Esophagus squamous epithelium (tissue), 5 donors: ENCODE results near the gene TF. TPM values are rescaled to one million over a fixed set of nuclear protein-coding genes. Genes with fewer than 3 reads are reported as not detected.

Experiments
- DNase-seq: peaks from one replicate; lab custom pipeline; 2025; lab: John Stamatoyannopoulos, UW
- H3K27ac ChIP-seq, 4 donors: fragments of 200-600 bp; sonication (generic); one replicate each; pipeline ENCODE4 v1.5.1; 2016 to 2019; ENCODE audit warnings: mild to moderate bottlenecking in 1 of 4
- H3K27me3 ChIP-seq, 4 donors: fragments of 200-600 bp; sonication (generic); 1 replicate in 3 of 4; 2 replicates in 1 of 4; pipeline versions ENCODE4 v1.5.1 to v1.6.0; 2017 to 2021; ENCODE audit warnings: antibody characterized with exemption in 1 of 4
- H3K36me3 ChIP-seq, 3 donors: fragments of 200-600 bp; sonication (generic); one replicate each; pipeline ENCODE4 v1.5.1; 2016 to 2019
- H3K4me1 ChIP-seq, 3 donors: fragments of 200-600 bp; sonication (generic); one replicate each; pipeline ENCODE4 v1.5.1; 2017 to 2019
- H3K4me3 ChIP-seq, 4 donors: fragments of 200-600 bp; sonication (generic); 1 replicate in 3 of 4; 2 replicates in 1 of 4; pipeline ENCODE4 v1.5.1; 2016 to 2019; ENCODE audit warnings: mild to moderate bottlenecking in 2 of 4, moderate library complexity in 1 of 4
- H3K9me3 ChIP-seq, 3 donors: fragments of 200-600 bp; sonication (generic); one replicate each; pipeline ENCODE4 v1.5.1; 2016 to 2019
- CTCF ChIP-seq, 6 experiments: fragments of 450-650 bp in 4 of 6; fragments of 200-600 bp in 2 of 6; sonication (generic) in 2 of 6; IDR thresholded peaks; one replicate each; pipeline ENCODE4 v1.5.1; 2016 to 2019; ENCODE audit warnings: antibody characterized with exemption in 6 of 6, mild to moderate bottlenecking in 4 of 6, moderate library complexity in 4 of 6
- POLR2A ChIP-seq, 4 donors: fragments of 450-650 bp; IDR thresholded peaks; one replicate each; pipeline ENCODE4 v1.6.1; 2017; ENCODE audit warnings: antibody characterized with exemption in 4 of 4, mild to moderate bottlenecking in 4 of 4, moderate library complexity in 3 of 4
- WGBS, 2 donors: methylation state at CpG; one replicate each; pipeline ENCODE4 v1.1.5; 2018; 5-methylcytosine and 5-hydroxymethylcytosine counted together
- intact Hi-C: fragments of 100-400 bp; cut with DNase I; formaldehyde crosslinking; loops from one replicate; pipeline ENCODE4 v1.15.0; 2022
- total RNA-seq, 4 donors: library from RNA; depleted of rRNA; stranded (reverse); fragments of >200 nt; gene quantifications; one replicate each; pipeline ENCODE4 v1.1.0, GENCODE V29; 2016
- donor health status: DM: yes; HTN: yes; CAD: no.

Gene TF
- total RNA-seq, 4 donors from 2014 or later, result 0.53 to 17.9 (median 9.4) TPM

- H3K27ac ChIP-seq, result no peak overlapping the region
- intact Hi-C loops, result no loop called here
- no peak for TF ChIP-seq CTCF (IDR thresholded peaks at IDR 0.05)
- no peak for TF ChIP-seq POLR2A (IDR thresholded peaks at IDR 0.05)
- H3K4me3 ChIP-seq, result no peak overlapping the region
- H3K27me3 ChIP-seq, result no peaks in the 10 kb centered on the region
- peaks cover 0 to 30% (median 5%) of the 10 kb centered on the region in 3 donors for H3K4me1 ChIP-seq
- no peak for DNase-seq
- H3K9me3 ChIP-seq, result no peaks in the 10 kb centered on the region
- H3K36me3 ChIP-seq, result no peaks in the 10 kb centered on the region
Measured at GRCh38 chr3:133781570-133781969, 35.4 kb downstream of the TF start.

GRCh38 chr3:133782454-133782853, 36.3 kb downstream of the TF start:
- intact Hi-C loops, result no loop called here
- 88 to 89% methylated on average over 2 of the region's 2 CpGs for whole genome bisulfite sequencing, 2 donors
- Histone ChIP-seq H3K9me3 (no peaks in the 10 kb centered on the region), H3K27ac (no peak overlapping the region), H3K4me3 (no peak overlapping the region), H3K36me3 (no peaks in the 10 kb centered on the region), H3K4me1 (peaks cover 0 to 26% (median 5%) of the 10 kb centered on the region in 3 donors), H3K27me3 (no peaks in the 10 kb centered on the region)
- no peak for DNase-seq
- no peak for TF ChIP-seq POLR2A (IDR thresholded peaks at IDR 0.05)
- no peak for TF ChIP-seq CTCF (IDR thresholded peaks at IDR 0.05)

GRCh38 chr3:133783762-133784161, 37.6 kb downstream of the TF start:
- Histone ChIP-seq H3K9me3 (no peaks in the 10 kb centered on the region), H3K27me3 (no peaks in the 10 kb centered on the region), H3K4me3 (no peak overlapping the region), H3K4me1 (peaks cover 0 to 13% (median 0%) of the 10 kb centered on the region in 3 donors), H3K27ac (no peak overlapping the region), H3K36me3 (no peaks in the 10 kb centered on the region)
- no peak for DNase-seq
- 35 to 74% methylated on average over 7 to 9 of the region's 32 CpGs for WGBS, 2 donors
- intact Hi-C loops, result no loop called here
- TF ChIP-seq CTCF (IDR thresholded peaks at IDR 0.05) (no peak), POLR2A (IDR thresholded peaks at IDR 0.05) (no peak)

GRCh38 chr3:133788024-133788423, 41.8 kb downstream of the TF start:
- no peaks in the 10 kb centered on the region for H3K36me3 ChIP-seq
- peaks cover 0 to 11% (median 9%) of the 10 kb centered on the region in 3 donors for H3K9me3 ChIP-seq
- intact Hi-C loops, result no loop called here
- DNase-seq, result no peak
- H3K27me3 ChIP-seq, result no peaks in the 10 kb centered on the region
- H3K27ac ChIP-seq, result no peak overlapping the region
- 71 to 80% methylated on average over 2 of the region's 2 CpGs for WGBS, 2 donors
- H3K4me1 ChIP-seq, result peaks cover 0 to 5% (median 0%) of the 10 kb centered on the region in 3 donors
- TF ChIP-seq CTCF (IDR thresholded peaks at IDR 0.05) (no peak), POLR2A (IDR thresholded peaks at IDR 0.05) (no peak)
- H3K4me3 ChIP-seq, result no peak overlapping the region

- H3K27ac ChIP-seq, result no peak overlapping the region
- peaks cover 0 to 14% (median 10%) of the 10 kb centered on the region in 3 donors for H3K9me3 ChIP-seq
- whole genome bisulfite sequencing, 2 donors, result 52 to 59% methylated on average over 9 of the region's 9 CpGs
- no peak for DNase-seq
- intact Hi-C loops, result no loop called here
- no peak overlapping the region for H3K4me3 ChIP-seq
- peaks cover 0 to 2% (median 2%) of the 10 kb centered on the region in 3 donors for H3K4me1 ChIP-seq
- peaks cover 0 to 2% (median 0%) of the 10 kb centered on the region in 4 donors for H3K27me3 ChIP-seq
- H3K36me3 ChIP-seq, result no peaks in the 10 kb centered on the region
- no peak for TF ChIP-seq CTCF (IDR thresholded peaks at IDR 0.05)
- no peak for TF ChIP-seq POLR2A (IDR thresholded peaks at IDR 0.05)
Measured at GRCh38 chr3:133792171-133792763, 46.1 kb downstream of the TF start.
